Coronary artery (tissue), 2 donors: ENCODE measurements around the gene METTL25.

Experiments
- DNase-seq: peaks from one replicate; pipeline ENCODE4 v3.0.0-alpha.2; 2017; ENCODE audit warnings: low spot score
- H3K27ac ChIP-seq, 2 donors: fragments of 200-600 bp; sonication (generic); one replicate each; pipeline ENCODE4 v1.5.1; 2016 to 2019
- H3K4me3 ChIP-seq: fragments of 200-600 bp; sonication (generic); 2 replicates; pipeline ENCODE4 v1.5.1; 2016; ENCODE audit warnings: mild to moderate bottlenecking, moderate library complexity
- CTCF ChIP-seq: fragments of 200-600 bp; sonication (generic); IDR thresholded peaks from one replicate; pipeline ENCODE4 v1.5.1; 2019; ENCODE audit warnings: antibody characterized with exemption

Gene METTL25

GRCh38 chr12:82522285-82522684, 164.0 kb downstream of the METTL25 start:
- no peak for DNase-seq
- TF ChIP-seq CTCF, result no peak
- H3K27ac ChIP-seq, result no peak overlapping the region
- H3K4me3 ChIP-seq, result no peak overlapping the region

DNA sequence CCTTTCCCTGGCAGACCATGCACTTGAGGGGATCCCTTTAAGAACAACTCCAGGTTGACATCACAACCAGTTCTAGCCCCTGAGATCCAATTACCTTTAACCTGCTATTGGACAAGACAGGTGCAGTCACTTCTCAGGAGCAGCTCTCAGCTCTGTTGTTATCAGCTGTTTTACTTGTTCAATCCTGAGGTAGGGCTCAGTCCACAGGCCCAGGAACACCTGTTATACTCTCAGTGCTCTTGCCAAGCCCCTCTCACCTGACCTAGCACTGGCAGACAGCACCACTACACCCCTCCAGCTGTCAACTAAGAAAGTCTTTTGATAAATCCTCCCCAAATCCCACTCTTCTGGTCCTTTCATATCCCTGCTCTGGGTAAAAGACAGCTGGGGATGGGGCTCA, 164.4 kb downstream of the METTL25 start:
- DNase-seq, result no peak
- Histone ChIP-seq H3K4me3 (no peak overlapping the region), H3K27ac (no peak overlapping the region)
- no peak for TF ChIP-seq CTCF

GRCh38 chr12:82523996-82524395, 165.7 kb downstream of the METTL25 start:
- H3K4me3 ChIP-seq, result no peak overlapping the region
- DNase-seq, result no peak
- TF ChIP-seq CTCF, result no peak
- H3K27ac ChIP-seq, result no peak overlapping the region

- Histone ChIP-seq H3K4me3 (no peak overlapping the region), H3K27ac (no peak overlapping the region)
- TF ChIP-seq CTCF, result no peak
- no peak for DNase-seq
Observed at GRCh38 chr12:82524641-82525040, 166.3 kb downstream of the METTL25 start.

DNA sequence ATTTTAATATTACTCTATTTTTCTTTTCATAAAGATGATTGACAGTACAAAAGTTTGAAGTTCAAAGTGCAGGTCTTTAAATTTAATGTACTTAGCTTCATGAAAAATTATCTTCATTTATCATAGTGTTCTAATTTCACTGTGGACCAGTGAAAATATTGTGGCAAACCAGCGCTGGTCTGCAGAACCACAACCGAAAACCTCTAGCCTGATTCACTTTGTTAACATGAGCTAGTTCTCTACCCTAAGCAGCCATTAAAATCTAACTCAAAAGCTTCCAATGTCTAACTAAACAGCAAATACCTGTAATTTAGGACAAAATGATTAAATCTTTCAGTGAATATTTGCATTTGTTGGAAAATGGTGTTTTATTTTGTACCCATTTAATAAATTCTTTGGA, 167.3 kb downstream of the METTL25 start:
- DNase-seq, result no peak
- no peak for TF ChIP-seq CTCF
- H3K27ac ChIP-seq, result no peak overlapping the region
- no peak overlapping the region for H3K4me3 ChIP-seq

DNA sequence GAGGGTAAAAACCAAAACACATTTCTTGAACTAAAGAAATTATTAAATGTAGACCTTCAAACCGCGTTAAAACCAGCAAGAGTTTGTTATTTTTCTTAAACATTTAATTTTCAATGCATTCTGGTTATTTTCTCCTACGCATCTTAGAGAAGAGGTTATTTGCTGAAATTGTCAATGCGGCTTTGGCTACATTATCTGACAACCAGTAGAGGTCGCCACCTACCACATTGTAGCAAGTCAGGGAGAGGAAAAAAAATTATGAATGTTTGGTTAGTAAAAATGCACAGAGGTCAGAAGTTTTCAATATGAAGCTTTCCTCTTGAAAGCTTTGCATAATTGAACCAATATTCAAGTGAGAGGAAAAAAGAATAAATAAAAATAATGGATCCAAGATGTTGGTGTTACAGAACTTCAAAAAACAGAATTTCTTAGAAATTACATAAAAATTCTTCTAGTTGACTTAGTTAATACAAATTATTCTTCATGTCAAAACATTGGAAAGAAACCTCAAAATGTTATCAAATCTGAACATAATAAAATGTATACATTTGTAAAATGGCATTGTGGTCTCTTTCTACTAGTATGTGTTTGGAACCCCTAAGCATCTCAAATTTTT, 168.9 kb downstream of the METTL25 start:
- Histone ChIP-seq H3K4me3 (no peak overlapping the region), H3K27ac (no peak overlapping the region)
- peak; percentile 74 for TF ChIP-seq CTCF
- no peak for DNase-seq
